ENCODE data around the gene PBRM1. TPM values are rescaled to one million over a fixed set of nuclear protein-coding genes. Genes with fewer than 3 reads are reported as not detected.
"Not testable (repeated sequence)": the region's sequence is repeated elsewhere in the genome, so short reads cannot be mapped to it uniquely, and the experiment has no call there.

The PBRM1 gene
- total RNA-seq, 2 donors from 2014 or later = 73.4 to 78.5 TPM

DNA sequence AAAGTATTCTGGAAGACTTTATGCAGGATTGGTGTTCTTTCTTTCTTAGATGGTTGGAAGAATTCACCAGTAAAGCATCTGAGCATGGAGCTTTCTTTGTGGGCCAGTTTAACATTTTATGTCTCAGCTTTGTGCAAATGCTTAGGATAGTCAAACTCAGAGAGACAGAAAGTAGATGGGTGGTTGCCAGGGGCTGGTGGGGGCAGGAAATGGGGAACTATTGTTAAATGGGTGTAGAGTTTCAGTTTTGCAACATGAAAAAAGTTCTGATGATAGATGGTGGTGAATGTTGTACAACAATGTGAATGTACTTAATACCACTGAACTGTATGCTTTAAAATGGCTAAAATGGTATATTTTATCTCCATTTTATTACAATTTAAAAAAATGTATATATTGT, 45.0 kb upstream of the PBRM1 start:
- no peak overlapping the region for H3K27ac ChIP-seq (ENCODE audit: low read depth, low read length)
- H3K27ac Mint-ChIP-seq = no peak overlapping the region
- H3K9me3 Mint-ChIP-seq = peaks cover 42% of the 10 kb centered on the region
- no peak overlapping the region for H3K4me3 Mint-ChIP-seq
- DNase-seq = no peak
- H3K4me1 ChIP-seq (ENCODE audit: control insufficient read depth, insufficient read depth, low read length) = no peaks in the 10 kb centered on the region
- no peaks in the 10 kb centered on the region for H3K27me3 ChIP-seq (ENCODE audit: control insufficient read depth, insufficient read depth, low read length, poor library complexity, severe bottlenecking)
- H3K36me3 Mint-ChIP-seq (ENCODE audit: low read depth) = peaks cover 93% of the 10 kb centered on the region
- peaks cover 69% of the 10 kb centered on the region for H3K9me3 ChIP-seq (ENCODE audit: control insufficient read depth, low read length)
- no peaks in the 10 kb centered on the region for H3K27me3 Mint-ChIP-seq (ENCODE audit: insufficient read depth)
- TF ChIP-seq, protein P1, sequence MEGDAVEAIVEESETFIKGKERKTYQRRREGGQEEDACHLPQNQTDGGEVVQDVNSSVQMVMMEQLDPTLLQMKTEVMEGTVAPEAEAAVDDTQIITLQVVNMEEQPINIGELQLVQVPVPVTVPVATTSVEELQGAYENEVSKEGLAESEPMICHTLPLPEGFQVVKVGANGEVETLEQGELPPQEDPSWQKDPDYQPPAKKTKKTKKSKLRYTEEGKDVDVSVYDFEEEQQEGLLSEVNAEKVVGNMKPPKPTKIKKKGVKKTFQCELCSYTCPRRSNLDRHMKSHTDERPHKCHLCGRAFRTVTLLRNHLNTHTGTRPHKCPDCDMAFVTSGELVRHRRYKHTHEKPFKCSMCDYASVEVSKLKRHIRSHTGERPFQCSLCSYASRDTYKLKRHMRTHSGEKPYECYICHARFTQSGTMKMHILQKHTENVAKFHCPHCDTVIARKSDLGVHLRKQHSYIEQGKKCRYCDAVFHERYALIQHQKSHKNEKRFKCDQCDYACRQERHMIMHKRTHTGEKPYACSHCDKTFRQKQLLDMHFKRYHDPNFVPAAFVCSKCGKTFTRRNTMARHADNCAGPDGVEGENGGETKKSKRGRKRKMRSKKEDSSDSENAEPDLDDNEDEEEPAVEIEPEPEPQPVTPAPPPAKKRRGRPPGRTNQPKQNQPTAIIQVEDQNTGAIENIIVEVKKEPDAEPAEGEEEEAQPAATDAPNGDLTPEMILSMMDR (conservative IDR thresholded peaks at IDR 0.05) = no peak
- H3K4me1 Mint-ChIP-seq = no peaks in the 10 kb centered on the region
- H3K9ac ChIP-seq (ENCODE audit: extremely low read depth, low read length, poor library complexity, severe bottlenecking) = no peak overlapping the region
- peak overlapping the region; percentile 32 for H3K4me3 ChIP-seq (ENCODE audit: low read length)
- peaks cover 83% of the 10 kb centered on the region for H3K36me3 ChIP-seq (ENCODE audit: control insufficient read depth, insufficient read depth, low read length)

GRCh38 chr3:52728753-52729152, 43.0 kb upstream of the PBRM1 start:
- not testable (repeated sequence) for H3K4me3 ChIP-seq (ENCODE audit: low read length); H3K27me3 ChIP-seq (ENCODE audit: control insufficient read depth, insufficient read depth, low read length, poor library complexity, severe bottlenecking); H3K27me3 Mint-ChIP-seq (ENCODE audit: insufficient read depth); H3K27ac ChIP-seq (ENCODE audit: low read depth, low read length); H3K4me1 ChIP-seq (ENCODE audit: control insufficient read depth, insufficient read depth, low read length); DNase-seq; H3K4me3 Mint-ChIP-seq; H3K9ac ChIP-seq (ENCODE audit: extremely low read depth, low read length, poor library complexity, severe bottlenecking); H3K4me1 Mint-ChIP-seq; H3K27ac Mint-ChIP-seq
- 79% methylated on average over 2 of the region's 3 CpGs; no CpG with 5 or more reads in 1 of the 2 experiments for WGBS, 2 experiments (ENCODE audit: insufficient coverage in 1 of 2, insufficient read length in 1 of 2)
- Mint-ChIP-seq H3K36me3 (ENCODE audit: low read depth) (peaks cover 83% of the 10 kb centered on the region), H3K9me3 (peaks cover 41% of the 10 kb centered on the region)
- Histone ChIP-seq H3K36me3 (ENCODE audit: control insufficient read depth, insufficient read depth, low read length) (peaks cover 69% of the 10 kb centered on the region), H3K9me3 (ENCODE audit: control insufficient read depth, low read length) (peaks cover 69% of the 10 kb centered on the region)

- no peak overlapping the region for H3K9ac ChIP-seq (ENCODE audit: extremely low read depth, low read length, poor library complexity, severe bottlenecking)
- H3K9me3 ChIP-seq (ENCODE audit: control insufficient read depth, low read length) = peaks cover 33% of the 10 kb centered on the region
- H3K27me3 ChIP-seq (ENCODE audit: control insufficient read depth, insufficient read depth, low read length, poor library complexity, severe bottlenecking) = no peaks in the 10 kb centered on the region
- TF ChIP-seq, protein P1 (conservative IDR thresholded peaks at IDR 0.05) = no peak
- DNase-seq = no peak
- 100% methylated on average over 1 of the region's 1 CpG; no CpG with 5 or more reads in 1 of the 2 experiments for WGBS, 2 experiments (ENCODE audit: insufficient coverage in 1 of 2, insufficient read length in 1 of 2)
- no peak overlapping the region for H3K27ac Mint-ChIP-seq
- H3K27me3 Mint-ChIP-seq (ENCODE audit: insufficient read depth) = no peaks in the 10 kb centered on the region
- H3K9me3 Mint-ChIP-seq = peaks cover 30% of the 10 kb centered on the region
- no peaks in the 10 kb centered on the region for H3K4me1 ChIP-seq (ENCODE audit: control insufficient read depth, insufficient read depth, low read length)
- H3K4me3 ChIP-seq (ENCODE audit: low read length) = no peak overlapping the region
- H3K36me3 ChIP-seq (ENCODE audit: control insufficient read depth, insufficient read depth, low read length) = peaks cover 41% of the 10 kb centered on the region
- no peak overlapping the region for H3K27ac ChIP-seq (ENCODE audit: low read depth, low read length)
- no peaks in the 10 kb centered on the region for H3K4me1 Mint-ChIP-seq
- peaks cover 67% of the 10 kb centered on the region for H3K36me3 Mint-ChIP-seq (ENCODE audit: low read depth)
- no peak overlapping the region for H3K4me3 Mint-ChIP-seq
Observed at GRCh38 chr3:52724511-52724910, 38.8 kb upstream of the PBRM1 start.

- WGBS, 2 experiments (ENCODE audit: insufficient coverage in 1 of 2, insufficient read length in 1 of 2) = 96 to 100% methylated on average over 3 to 5 of the region's 5 CpGs
- Mint-ChIP-seq H3K27ac (no peak overlapping the region), H3K4me1 (no peaks in the 10 kb centered on the region), H3K4me3 (no peak overlapping the region), H3K36me3 (ENCODE audit: low read depth) (peaks cover 65% of the 10 kb centered on the region), H3K27me3 (ENCODE audit: insufficient read depth) (no peaks in the 10 kb centered on the region), H3K9me3 (peaks cover 25% of the 10 kb centered on the region)
- TF ChIP-seq, protein P1 (conservative IDR thresholded peaks at IDR 0.05) = no peak
- Histone ChIP-seq H3K36me3 (ENCODE audit: control insufficient read depth, insufficient read depth, low read length) (peaks cover 37% of the 10 kb centered on the region), H3K27me3 (ENCODE audit: control insufficient read depth, insufficient read depth, low read length, poor library complexity, severe bottlenecking) (no peaks in the 10 kb centered on the region), H3K9ac (ENCODE audit: extremely low read depth, low read length, poor library complexity, severe bottlenecking) (no peak overlapping the region), H3K27ac (ENCODE audit: low read depth, low read length) (no peak overlapping the region), H3K4me1 (ENCODE audit: control insufficient read depth, insufficient read depth, low read length) (no peaks in the 10 kb centered on the region), H3K4me3 (ENCODE audit: low read length) (no peak overlapping the region), H3K9me3 (ENCODE audit: control insufficient read depth, low read length) (peaks cover 27% of the 10 kb centered on the region)
- no peak for DNase-seq
Observed at GRCh38 chr3:52723935-52724334, 38.2 kb upstream of the PBRM1 start.

Measured in endodermal cell (in vitro differentiated cells).